ENCODE results near the gene ADAD2.

ADAD2 gene

DNA sequence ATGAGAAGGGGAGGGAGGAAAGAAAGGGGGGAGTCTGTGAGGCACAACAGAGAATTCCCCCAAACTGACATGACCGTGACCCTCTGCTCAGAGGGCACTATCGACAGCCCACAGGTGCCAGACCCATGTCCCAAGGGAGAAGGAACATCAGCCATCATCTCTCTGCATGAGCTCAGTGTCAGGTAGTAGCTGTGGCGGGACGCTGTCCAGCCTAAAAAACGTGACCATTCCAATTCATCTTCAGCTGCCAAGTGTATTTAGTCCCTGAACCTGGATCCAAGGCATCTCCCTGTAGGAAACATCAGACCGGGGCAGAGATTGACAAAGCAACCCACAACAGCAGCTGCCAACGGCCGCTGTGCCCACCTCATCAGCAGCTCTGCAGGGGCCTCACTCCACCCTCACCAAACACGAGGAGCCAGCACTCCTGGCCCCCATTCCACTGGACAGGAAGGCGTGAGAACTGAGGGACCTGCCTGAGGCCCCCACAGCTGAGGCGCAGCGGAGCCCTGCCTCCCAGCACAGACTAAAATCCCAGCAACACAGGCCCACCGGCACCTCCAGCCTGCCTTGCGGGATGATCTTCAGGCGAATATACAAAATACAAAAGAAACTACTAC lies 12.7 kb upstream of the ADAD2 start:
- DNase-seq, result no peak

DNA sequence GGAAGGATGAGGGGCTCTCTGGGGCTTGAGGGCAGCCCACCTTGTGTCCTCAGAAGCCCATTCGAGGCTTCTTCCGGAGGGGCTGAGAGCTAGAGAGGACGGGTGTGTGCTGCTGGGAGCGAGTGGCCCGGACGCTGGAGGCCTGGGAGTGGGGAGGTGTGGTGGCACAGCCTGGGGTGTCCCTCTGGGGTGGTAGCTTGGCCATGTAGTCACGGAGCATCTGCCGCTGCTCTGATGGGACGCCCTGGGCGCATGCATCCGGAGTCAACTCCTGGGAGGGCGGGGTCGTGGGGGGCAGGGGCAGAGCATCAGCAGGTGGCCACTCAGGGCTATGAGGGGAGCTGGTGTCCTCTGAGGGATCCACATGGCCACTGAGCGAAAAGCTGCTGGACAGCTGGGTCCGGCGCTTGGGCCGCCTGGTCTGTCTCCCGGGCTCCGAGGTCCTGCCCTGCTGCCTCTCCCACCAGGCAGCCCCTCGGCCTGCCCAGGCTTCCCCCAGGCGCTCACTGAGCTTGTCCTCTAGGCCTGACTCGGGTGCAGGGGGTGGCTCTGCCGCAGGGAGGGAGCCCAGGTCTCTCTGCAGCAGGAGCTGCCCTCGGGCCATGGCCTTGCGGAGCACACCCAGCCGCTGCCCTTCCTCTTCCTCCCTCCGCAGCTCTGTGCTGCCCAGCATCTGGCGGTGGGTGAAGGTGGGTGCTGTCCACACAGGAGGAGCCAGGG lies 11.9 kb upstream of the ADAD2 start:
- DNase-seq, result no peak

DNA sequence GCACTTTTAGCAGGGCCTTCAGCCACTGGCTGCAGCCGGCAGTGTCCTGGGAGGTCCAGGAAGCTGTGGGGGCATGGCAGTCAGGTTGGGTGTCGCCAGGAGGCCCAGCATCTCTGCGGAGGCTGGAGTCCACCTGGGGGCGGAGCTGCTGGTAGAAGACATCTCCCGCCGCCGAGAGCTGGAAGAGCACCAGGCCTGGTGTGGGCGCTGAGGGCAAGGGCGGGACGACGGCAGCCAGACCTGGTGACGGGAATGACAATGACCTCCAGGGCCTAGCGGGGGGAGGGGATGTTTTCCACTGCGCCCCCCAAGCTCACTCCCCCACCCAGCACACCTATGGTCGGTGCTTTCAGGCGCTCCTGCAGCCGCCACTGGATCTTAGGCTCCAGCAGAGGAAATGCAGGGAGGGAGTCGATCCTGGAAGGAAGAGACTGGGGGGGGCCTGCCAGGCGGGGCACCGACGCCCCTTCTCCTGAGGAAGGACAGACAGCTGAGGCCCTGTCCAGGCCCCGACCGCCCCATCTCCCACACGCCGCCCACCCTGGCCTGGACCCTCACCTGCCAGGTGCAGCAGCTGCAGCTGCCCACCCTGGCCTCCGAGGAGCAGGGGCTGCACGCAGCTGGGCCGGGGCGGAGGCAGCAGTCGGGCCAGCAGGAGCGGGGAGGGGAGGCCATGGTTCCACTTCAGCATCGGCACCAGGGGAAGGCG lies 11.2 kb upstream of the ADAD2 start:
- no peak for DNase-seq

DNA sequence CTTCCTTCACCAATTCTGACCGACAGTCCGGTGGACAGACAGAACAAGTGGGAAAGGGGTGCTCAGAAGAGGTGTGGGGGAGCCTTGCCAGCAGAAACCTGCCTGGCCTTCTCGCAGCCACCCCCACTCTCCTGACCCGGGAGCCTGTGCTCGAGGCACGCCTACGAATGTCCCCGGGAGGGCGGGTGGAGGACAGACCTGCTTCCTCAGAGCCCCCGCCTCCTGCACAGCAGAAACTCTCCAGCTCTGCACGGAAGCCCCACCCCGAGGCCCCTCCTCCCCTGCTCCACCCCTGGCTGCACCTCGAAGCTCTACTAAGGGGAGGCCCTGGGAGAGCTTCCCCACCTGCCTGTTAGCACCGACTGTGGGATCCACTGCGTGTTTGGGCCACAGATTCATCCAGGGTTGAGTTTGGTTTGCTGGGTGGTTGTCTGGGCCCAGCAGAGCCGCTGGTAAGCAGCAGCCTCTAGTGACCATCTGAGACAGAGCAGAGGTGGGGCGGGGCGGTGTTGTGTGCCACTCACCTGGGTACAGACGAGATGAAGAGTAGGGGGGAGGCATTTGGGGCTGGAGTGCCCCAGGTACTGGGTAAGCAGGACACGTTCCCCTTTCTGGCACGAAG lies 10.3 kb upstream of the ADAD2 start:
- DNase-seq, result no peak

DNA sequence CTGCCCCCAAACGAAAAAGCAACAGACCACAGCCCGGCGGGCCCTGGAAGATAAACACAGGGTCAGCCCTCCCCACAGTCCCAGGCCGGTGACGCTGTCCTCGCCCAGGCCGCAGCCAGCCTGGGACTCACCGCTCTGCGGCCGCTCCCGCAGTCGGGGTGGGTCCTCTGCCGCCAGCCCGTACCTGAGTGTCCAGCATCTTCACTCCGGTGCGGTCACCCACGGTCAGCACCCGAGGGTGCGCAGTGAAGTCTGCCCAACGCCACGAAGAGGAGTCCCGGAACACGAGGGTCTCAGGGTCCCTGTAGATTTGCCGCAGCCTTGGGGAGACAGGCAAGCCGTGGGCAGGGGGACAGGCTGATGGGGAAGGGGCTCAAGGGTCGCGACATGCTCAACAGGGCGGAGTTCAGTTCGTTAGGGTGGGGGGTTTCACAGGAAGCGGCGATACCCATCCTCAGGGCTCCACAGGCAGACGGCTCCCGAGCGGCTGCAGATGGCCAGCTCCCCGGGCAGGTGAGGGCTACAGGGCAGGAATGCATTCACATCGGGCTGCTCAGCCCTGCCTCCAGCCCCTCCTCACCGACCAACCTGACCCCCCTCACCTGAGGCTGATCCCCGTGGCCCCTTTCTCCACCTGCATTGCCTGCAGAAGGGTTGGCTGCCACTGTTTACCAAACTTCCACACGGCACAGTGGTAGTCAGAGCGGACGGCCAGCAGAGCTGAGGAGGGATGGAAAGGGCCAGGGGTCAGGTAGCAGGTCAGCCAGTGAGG lies 9.6 kb upstream of the ADAD2 start:
- DNase-seq, result no peak

DNA sequence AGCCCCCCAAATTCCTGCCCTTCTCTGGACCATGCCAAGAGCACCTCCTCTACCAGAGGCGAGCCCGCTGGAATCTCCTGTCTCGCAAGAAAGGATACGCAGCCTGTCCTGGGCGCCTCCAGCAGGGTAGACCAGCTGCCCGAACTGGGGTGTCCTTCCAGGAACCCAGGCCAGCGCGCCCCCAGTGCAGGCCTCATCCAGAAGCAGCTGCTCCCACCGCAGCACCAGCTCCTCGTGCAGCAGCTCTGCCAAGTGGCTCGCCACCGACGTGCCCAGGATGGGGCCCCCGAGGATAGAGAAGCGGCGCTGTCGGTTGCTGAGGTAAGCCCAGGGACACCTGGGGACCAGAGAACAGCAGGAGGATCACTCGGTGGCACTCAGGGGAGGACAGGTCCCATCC lies 8.9 kb upstream of the ADAD2 start:
- no peak for DNase-seq

DNA sequence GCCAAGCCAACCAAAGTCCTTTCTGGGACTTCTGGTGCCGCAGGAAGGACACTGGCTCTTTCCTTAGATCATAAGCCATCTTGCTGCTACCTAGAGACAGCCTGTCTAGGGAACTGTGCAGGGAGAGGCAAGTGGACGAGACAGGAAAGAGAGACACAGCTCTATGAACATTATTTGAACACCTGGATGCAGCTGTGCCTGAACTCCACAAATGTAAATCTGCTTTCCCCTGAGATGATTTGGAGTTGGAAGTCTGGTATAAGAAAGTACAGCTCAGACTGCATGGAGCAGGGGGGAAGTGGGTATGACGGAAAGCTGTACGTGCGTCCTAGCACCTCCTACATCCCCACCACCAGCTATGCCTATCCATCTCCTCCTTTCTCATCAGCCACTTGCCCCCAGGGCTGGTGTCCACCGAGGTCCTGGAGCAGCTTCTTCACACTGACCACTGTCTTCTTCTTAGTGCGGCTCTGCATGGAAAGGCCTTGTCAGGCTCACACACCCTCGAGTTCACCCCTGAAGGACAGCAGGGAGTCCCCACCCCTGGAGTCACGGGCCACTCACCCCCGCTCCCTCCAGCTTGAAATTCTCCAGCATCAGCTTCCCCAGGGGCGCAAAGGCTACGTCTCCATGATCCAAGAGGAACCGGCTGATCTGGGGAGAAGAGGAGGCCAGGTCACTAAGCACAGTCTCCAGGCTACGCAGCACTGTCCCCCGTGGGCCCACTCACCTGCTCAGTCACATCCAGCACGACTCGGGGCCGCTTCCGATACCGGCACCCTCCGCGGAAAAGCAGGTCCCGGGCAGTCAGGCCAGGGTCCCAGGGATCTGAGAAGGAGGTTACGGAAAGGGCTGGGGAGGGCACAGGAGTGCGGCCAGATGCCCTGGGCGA lies 8.0 kb upstream of the ADAD2 start:
- no peak for DNase-seq

DNA sequence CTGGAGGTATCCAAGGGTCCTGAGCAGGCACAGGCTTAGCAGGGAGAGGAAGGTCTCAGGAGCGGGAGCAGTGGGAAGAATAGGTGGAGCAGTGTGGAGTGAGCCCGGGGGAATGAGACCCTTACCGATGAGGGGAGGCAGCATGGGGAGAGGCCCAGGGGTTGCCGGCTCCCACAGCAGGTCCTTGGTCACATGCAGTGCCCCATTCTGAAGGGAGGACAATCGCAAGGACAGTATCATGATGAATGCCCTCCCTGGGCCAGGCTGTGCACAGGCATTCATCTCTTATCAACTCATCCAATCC lies 7.4 kb upstream of the ADAD2 start:
- DNase-seq, result no peak

DNA sequence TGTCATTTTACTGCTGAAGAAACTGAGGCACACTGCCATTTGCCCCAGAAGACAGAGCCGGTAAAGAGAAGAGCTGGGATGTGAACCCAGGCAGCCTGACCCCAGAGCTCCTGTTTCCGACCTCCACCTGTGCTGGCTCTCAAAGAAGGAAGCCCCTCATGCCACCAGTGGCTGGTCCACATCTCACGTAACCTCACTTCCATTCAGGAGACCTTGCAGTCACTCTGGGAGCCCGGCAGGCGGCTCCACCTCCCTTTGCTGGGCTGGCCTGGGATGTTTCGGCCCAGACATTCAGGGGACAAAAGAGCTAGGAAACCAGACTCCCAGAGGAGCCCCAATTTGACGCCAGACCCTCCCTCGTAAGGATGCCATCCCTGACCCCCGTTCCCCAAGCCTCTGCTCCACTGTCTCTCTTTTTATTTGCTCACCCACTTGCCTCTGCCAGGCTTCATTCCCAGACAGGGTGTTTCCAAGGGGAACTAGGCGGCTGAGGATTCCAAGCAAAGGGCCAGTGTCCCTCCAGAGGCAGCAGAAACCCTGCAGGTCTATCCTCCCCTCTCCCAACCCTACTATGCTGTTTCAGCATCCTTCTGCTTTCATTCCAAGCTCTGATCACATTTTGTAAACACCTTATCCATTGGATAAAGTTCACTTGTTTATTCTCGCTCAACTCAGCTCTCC lies 6.9 kb upstream of the ADAD2 start:
- no peak for DNase-seq

DNA sequence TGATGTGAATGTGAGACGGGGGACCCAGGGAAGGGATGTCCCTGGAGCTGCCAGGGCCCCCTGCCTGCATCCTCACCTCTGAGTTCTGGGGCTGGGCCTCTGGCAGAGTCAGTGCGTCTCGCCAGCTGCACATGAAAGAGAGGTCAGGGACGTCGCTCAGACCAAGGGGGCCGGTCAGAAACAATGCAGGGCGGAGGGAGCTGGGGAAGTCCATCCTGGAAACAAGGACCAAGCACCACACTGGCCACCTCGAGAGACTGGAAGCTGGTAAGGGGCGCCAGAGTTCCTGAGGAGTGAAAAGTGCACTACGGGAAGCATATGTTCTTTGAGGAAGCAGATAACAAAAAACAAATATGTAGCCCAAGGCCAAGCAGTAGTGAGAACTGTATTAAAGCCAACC lies 6.2 kb upstream of the ADAD2 start:
- DNase-seq, result no peak

DNA sequence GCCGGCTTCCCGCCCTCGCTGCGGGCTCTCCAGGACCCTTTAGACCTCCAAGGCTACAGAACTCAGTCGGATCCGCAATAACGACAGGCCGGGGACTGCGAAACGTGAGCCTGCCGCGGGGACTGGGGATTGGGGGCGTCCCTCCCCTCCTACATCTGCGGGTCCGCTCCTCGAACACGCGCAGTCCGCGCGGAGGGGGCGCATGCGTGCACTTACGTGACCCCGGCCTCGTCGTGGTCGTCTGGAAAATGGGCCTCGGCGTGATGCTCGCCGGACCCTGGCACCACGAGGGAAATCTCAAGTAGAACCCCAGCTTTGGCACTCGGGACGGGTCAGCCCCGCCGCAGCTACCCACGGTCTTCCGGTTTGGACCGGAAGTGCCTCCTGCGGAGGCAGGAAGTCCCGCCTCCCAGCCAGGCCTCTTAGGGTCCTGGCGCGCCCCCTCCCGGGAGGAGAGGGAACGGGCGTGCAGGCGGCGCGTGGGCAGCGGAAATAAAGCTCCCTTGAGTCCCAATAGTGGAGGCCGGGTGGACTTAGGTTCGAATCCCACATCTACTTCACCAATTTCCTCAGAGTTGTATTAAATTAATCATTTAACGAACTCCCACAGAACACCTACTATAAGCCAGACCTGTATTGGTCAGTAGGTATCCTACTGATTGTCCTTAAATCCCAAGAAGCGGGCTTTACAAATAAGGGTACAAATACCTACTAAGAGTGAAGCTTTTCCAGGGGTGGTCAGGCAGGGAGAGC lies 4.1 kb upstream of the ADAD2 start, which contains the start of gene TAF1C:
TAF1C (minus strand) TSS at position 373 of the 753 bp plus-strand sequence. CDS start 2,069 bp downstream, outside the sequence.
- no peak for DNase-seq

DNA sequence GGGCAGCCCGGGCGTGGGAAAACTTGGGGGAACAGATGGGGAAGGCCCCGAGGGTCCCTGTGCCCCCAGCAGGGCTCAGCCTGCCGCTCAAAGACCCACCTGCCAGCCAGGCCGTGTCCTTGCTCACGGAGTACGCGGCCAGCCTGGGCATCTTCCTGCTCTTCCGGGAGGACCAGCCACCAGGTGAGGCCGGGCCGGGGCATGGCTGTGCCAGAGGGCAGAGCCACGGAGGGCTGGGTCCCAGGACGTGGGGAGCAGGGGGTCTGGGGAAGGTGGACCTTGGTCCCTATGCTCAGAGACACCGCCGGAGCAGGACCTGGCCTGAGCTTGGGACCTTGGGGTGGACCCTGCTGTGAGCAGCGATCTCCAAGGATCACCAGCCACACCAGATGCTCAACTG lies 509 bp downstream of the ADAD2 start:
- no peak for DNase-seq

DNA sequence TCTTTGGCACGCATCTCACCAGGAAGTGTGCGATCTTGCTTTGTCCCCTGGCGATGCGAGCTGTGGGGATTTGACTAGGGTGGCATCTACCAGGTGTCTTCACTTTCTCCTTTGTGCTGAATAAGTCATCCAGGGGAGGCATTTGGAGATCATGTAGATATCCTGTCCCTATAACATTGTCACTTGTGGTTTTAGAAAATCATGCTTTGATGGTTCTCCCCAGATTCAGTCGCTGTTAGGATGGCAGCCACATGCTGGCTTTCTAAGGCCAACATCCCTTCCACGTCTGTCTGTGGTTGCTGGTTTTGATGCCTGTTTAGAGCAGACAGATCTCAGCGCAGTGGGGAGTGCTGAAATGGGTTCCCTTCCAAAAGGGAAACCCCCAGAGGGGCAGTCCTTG lies 2.5 kb downstream of the ADAD2 start:
- no peak for DNase-seq

DNA sequence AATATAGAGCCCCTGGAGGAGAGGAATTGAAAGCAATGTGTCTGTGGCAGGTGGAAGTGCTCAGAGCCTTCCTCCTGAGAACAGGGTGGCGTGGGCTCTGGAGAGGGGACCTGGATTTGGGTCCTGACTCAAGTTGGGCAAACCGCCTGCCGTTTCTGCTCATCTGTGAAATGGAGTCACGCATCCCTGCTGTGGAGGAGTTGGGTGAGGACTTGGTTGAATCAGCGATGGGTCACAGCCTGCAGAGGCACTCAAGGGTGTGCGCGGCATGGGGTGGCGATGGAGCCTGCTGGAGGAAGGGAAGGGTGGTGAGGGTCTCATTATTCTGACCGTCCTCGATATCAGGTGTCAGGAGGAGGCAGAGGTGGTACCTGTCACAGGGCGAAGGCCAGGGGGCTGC lies 3.1 kb downstream of the ADAD2 start:
- DNase-seq, result no peak

DNA sequence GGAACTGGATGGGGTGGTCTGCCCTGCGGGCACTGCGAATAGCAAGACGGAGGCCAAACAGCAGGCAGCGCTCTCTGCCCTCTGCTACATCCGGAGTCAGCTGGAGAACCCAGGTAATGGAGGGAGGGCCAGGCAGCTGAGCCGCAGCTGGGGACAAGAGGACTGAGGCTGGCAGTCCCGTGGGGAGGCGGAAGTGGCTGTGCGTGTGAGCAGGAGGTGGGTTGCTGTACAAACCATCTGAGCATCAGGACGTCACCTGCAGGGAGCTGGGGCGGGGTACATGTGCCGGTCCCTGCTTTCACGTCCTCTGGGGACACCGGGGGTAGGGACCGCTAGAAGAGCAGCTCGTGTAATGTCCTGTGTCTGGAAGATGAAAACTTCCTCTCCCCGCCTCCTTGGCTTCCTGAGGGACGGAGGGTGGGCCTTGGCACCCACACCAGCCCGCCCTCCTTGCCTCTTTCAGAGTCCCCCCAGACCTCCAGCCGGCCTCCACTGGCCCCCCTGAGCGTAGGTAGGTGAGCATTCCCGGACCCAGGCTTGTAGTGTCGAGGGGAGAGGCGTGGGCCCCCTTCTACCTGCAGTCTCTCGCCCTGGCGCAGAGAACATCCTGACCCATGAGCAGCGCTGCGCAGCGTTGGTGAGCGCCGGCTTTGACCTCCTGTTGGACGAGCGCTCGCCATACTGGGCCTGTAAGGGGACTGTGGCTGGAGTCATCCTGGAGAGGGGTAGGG lies 3.7 kb downstream of the ADAD2 start:
- DNase-seq, result peak; percentile 35

DNA sequence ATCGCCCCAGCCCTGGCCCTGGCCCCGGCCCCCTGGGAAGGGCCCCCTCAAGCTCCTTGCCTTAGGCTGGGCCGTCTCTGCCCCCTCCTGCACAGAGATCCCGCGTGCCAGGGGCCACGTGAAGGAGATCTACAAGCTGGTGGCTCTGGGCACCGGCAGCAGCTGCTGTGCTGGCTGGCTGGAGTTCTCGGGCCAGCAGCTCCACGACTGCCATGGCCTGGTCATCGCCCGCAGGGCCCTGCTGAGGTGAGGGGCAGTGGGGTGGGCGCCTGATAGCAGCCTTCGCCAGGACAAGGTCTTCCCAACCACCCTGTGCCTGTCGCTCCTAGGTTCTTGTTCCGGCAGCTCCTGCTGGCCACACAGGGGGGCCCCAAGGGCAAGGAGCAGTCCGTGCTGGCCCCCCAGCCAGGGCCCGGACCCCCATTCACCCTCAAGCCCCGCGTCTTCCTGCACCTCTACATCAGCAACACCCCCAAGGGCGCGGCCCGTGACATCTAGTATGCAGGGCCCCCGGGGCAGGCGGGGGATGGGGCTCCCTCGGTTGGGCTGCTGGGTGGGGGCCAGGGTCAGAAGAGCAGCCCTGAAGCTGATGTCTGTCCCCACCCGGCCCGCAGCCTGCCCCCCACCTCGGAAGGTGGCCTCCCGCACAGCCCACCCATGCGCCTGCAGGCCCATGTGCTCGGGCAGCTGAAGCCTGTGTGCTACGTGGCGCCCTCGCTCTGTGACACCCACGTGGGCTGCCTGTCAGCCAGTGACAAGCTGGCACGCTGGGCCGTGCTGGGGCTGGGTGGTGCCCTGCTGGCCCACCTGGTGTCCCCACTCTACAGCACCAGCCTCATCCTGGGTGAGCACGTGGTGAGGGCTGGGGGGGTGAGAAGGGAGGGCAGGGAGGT lies 4.5 kb downstream of the ADAD2 start:
- DNase-seq, result no peak

DNA sequence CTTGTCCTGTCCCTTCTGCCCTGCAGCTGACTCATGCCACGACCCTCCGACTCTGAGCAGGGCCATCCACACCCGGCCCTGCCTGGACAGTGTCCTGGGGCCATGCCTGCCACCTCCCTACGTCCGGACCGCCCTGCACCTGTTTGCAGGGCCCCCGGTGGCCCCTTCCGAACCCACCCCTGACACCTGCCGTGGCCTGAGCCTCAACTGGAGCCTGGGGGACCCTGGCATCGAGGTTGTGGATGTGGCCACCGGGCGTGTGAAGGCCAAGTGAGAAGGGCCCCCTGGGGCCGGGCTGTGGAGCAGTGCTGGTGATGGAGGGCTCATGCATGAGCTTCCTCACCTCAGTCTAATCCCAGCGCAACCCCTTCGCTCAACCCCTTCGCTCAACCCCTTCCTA lies 5.1 kb downstream of the ADAD2 start:
- no peak for DNase-seq

DNA sequence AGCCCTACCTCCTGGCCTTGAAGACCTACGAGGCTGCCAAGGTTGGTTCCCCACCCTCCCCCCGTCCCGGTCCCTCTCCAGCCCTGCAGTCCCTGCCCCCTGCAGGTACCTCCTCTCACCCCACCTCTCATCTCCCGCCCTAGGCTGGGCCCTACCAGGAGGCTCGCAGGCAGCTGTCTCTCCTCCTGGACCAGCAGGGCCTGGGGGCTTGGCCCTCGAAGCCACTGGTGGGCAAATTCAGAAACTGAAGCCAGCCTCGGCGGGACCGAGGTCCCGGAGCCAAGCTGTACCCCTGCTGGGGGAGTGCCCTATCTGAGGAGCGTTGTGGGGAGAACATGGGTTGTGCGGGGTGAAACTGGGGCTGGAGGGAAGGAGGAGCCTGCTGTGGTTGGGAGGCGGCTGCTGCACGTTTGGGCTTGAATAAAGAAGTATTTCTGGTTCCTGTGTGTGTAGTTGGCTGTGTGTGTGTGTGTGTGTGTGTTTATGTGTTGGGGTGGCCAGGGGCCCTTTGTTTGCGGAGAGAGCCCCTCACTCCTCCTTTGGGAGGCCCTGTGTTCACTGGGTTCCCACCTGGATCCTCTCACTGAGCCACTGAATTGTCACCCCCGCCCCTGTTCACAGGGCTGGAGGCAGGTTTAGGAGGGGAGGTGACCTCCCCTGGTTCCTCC lies 5.9 kb downstream of the ADAD2 start:
- DNase-seq, result no peak

Data from NCI-H187 treated with DMSO at 0.1 percent for 48 hours (cell line).